Natural killer cell (primary cell): ENCODE results near the gene LIPG. TPM values are rescaled to one million over a fixed set of nuclear protein-coding genes. Genes with fewer than 3 reads are reported as not detected.

Experiments
- ATAC-seq, 3 donors: fragments of 150-1000 bp in 2 of 3; fragments of 200-7000 bp in 1 of 3; cut with Tn5 transposase; 1 replicate in 1 of 3; 2 replicates in 2 of 3; pipeline ENCODE4 v1.10.0; 2021; ENCODE audit warnings: mild to moderate bottlenecking in 2 of 3, moderate library complexity in 2 of 3
- DNase-seq, 2 donors: peaks; one replicate each; pipeline versions ENCODE4 v3.0.0 to v3.0.0-alpha.2; 2013 to 2021; ENCODE audit warnings: mixed read lengths in 1 of 2
- H3K27ac ChIP-seq: one replicate; pipeline ENCODE4 v1.5.1; 2013; ENCODE audit warnings: mild to moderate bottlenecking, low read length
- H3K27me3 ChIP-seq: one replicate; pipeline ENCODE4 v1.6.1; 2013; ENCODE audit warnings: low read length; ENCODE audit not compliant: control insufficient read depth, insufficient read depth
- H3K36me3 ChIP-seq: one replicate; pipeline ENCODE4 v1.6.1; 2013; ENCODE audit warnings: low read length; ENCODE audit not compliant: control insufficient read depth, insufficient read depth
- H3K4me1 ChIP-seq: one replicate; pipeline ENCODE4 v1.6.1; 2013; ENCODE audit warnings: low read length; ENCODE audit not compliant: control insufficient read depth, insufficient read depth
- H3K4me3 ChIP-seq: one replicate; pipeline ENCODE4 v1.5.1; 2013; ENCODE audit warnings: low read length
- H3K9me3 ChIP-seq: one replicate; pipeline ENCODE4 v1.6.1; 2013; ENCODE audit warnings: low read length; ENCODE audit not compliant: control insufficient read depth, insufficient read depth
- H3K27ac Mint-ChIP-seq, 2 donors: one replicate each; pipeline ENCODE4 v1.8.0; 2022; ENCODE audit warnings: mild to moderate bottlenecking in 2 of 2, mixed read lengths in 2 of 2, moderate library complexity in 1 of 2
- H3K27me3 Mint-ChIP-seq, 2 donors: one replicate each; pipeline ENCODE4 v1.8.0; 2022; ENCODE audit warnings: low read depth in 2 of 2, mixed read lengths in 2 of 2
- H3K36me3 Mint-ChIP-seq: one replicate; pipeline ENCODE4 v1.8.0; 2022; ENCODE audit warnings: mixed read lengths
- H3K4me1 Mint-ChIP-seq, 2 donors: one replicate each; pipeline ENCODE4 v1.8.0; 2022; ENCODE audit warnings: mixed read lengths in 2 of 2
- H3K4me3 Mint-ChIP-seq: one replicate; pipeline ENCODE4 v1.8.0; 2022; ENCODE audit warnings: mild to moderate bottlenecking, moderate library complexity, mixed read lengths
- H3K9me3 Mint-ChIP-seq, 2 donors: one replicate each; pipeline ENCODE4 v1.8.0; 2022; ENCODE audit warnings: mixed read lengths in 2 of 2
- WGBS: methylation state at CpG from one replicate; pipeline ENCODE4 v1.1.7; 2013; ENCODE audit warnings: missing lambda C conversion rate; ENCODE audit not compliant: insufficient coverage; 5-methylcytosine and 5-hydroxymethylcytosine counted together
- intact Hi-C: fragments of 100-400 bp; cut with micrococcal nuclease; formaldehyde crosslinking; loops from one replicate; pipeline ENCODE4 v1.14.2; 2022
- total RNA-seq, 4 donors: library from RNA; stranded (reverse); fragments of 120-200 nt in 1 of 4; gene quantifications; one replicate each; pipeline versions ENCODE4 v1.2.3 to v1.2.4, GENCODE V29; 2013 to 2022
- TF ChIP-seq, protein P1 (sequence below): fragments of 200-600 bp; IDR thresholded peaks from one replicate; pipeline ENCODE4 v1.8.0; 2022; ENCODE audit warnings: antibody characterized with exemption

LIPG gene
- total RNA-seq, 3 donors from 2014 or later (not counting 1 experiment from before 2014, with no cell fraction given): 0.48 TPM; not detected in 2

DNA sequence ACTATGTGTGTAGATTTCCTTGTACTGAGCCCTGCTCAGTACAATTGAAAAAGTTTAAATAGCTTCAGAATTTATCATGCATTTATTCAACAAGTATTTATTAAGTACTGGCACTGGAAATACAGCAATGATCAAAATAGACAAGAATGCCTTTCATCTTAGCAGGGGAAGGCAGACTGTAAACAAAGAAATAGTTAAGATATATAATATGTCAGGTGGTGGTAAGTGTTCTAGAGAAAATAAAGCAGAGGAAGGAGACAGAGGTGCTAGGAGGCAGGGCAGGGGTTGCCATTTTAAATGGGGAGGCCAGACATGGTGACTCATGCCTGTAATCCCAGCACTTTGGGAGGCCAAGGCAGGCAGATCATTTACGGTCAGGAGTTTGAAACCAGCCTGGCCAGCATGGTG lies 13.6 kb upstream of the LIPG start:
- Histone ChIP-seq H3K27ac (no peak overlapping the region), H3K4me1 (no peaks in the 10 kb centered on the region), H3K27me3 (no peaks in the 10 kb centered on the region), H3K4me3 (no peak overlapping the region), H3K36me3 (no peaks in the 10 kb centered on the region), H3K9me3 (no peaks in the 10 kb centered on the region)
- ATAC-seq (no peak), DNase-seq (no peak)
- intact Hi-C loops: no loop called here
- TF ChIP-seq, protein P1, sequence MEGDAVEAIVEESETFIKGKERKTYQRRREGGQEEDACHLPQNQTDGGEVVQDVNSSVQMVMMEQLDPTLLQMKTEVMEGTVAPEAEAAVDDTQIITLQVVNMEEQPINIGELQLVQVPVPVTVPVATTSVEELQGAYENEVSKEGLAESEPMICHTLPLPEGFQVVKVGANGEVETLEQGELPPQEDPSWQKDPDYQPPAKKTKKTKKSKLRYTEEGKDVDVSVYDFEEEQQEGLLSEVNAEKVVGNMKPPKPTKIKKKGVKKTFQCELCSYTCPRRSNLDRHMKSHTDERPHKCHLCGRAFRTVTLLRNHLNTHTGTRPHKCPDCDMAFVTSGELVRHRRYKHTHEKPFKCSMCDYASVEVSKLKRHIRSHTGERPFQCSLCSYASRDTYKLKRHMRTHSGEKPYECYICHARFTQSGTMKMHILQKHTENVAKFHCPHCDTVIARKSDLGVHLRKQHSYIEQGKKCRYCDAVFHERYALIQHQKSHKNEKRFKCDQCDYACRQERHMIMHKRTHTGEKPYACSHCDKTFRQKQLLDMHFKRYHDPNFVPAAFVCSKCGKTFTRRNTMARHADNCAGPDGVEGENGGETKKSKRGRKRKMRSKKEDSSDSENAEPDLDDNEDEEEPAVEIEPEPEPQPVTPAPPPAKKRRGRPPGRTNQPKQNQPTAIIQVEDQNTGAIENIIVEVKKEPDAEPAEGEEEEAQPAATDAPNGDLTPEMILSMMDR: no peak
- H3K27ac Mint-ChIP-seq: no peak overlapping the region
- H3K4me1 Mint-ChIP-seq: no peaks in the 10 kb centered on the region
- H3K27me3 Mint-ChIP-seq: peaks cover 18 to 37% of the 10 kb centered on the region in 2 donors
- 100% methylated on average over 1 of the region's 1 CpG for WGBS
- H3K36me3 Mint-ChIP-seq: no peaks in the 10 kb centered on the region
- H3K9me3 Mint-ChIP-seq: no peaks in the 10 kb centered on the region
- H3K4me3 Mint-ChIP-seq: no peak overlapping the region

DNA sequence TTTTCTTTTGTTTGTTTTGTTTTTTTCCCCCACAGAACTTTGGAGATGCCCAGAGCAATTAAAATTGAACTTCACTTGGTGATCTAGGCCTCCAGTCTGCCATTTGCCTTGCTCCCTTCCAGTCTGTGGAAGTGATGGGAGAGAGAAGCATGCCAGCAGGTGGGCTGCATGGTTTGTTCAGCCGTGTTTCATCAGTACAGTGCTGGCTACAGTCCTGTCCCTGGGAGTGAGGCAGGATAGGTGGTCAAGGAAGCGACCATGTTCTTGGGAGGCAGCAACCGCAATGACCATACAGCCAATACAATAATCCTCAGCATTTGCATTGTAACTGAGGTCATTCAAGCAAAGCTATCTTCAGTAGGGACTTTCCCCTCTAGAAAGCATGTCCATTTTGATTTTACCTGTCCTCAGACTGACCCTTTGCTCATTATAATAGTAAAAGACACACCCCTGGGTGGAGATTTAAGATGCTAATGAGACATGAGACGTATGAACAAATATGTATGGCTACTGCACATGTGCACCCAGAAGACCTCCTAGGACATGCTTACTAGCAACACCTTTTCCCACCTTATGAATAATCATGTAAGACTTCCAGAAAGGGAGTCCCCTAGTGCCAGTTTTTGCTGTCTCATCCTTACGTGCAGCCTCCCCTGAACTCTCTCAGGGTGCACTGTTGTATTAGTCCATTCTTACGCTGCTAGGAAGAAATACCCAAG lies 11.1 kb upstream of the LIPG start:
- no peaks in the 10 kb centered on the region for H3K4me1 Mint-ChIP-seq
- Histone ChIP-seq H3K27ac (no peak overlapping the region), H3K36me3 (no peaks in the 10 kb centered on the region), H3K9me3 (no peaks in the 10 kb centered on the region), H3K4me3 (no peak overlapping the region), H3K27me3 (no peaks in the 10 kb centered on the region), H3K4me1 (no peaks in the 10 kb centered on the region)
- no peak for DNase-seq
- H3K27ac Mint-ChIP-seq: no peak overlapping the region
- intact Hi-C loops: no loop called here
- 90% methylated on average over 6 of the region's 6 CpGs for WGBS
- no peaks in the 10 kb centered on the region for H3K9me3 Mint-ChIP-seq
- no peak overlapping the region for H3K4me3 Mint-ChIP-seq
- H3K36me3 Mint-ChIP-seq: no peaks in the 10 kb centered on the region
- peaks cover 18 to 56% of the 10 kb centered on the region in 2 donors for H3K27me3 Mint-ChIP-seq
- ATAC-seq: no peak
- TF ChIP-seq, protein P1: no peak

DNA sequence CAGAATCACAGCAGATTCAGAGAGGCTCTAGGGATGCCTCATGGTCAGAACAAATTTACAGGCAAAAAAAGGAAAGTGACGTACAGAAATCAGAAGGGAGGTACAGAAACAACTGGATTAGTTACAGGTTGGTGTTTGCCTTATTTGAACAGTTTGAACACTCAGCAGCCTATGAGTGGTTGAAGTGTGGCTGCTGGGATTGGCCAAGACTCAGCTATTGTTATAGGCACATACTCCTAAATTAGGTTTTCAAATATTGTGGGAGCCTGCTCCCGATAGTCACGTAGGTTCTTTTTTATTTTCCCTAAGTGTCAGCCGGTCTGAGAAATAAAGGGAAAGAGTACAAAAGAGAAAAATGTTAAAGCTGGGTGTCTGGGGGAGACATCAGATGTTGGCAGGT lies 8.9 kb upstream of the LIPG start:
- Histone ChIP-seq H3K4me1 (no peaks in the 10 kb centered on the region), H3K27ac (no peak overlapping the region), H3K4me3 (no peak overlapping the region), H3K27me3 (no peaks in the 10 kb centered on the region), H3K9me3 (no peaks in the 10 kb centered on the region), H3K36me3 (no peaks in the 10 kb centered on the region)
- H3K4me1 Mint-ChIP-seq: no peaks in the 10 kb centered on the region
- H3K4me3 Mint-ChIP-seq: no peak overlapping the region
- no peaks in the 10 kb centered on the region for H3K9me3 Mint-ChIP-seq
- no peaks in the 10 kb centered on the region for H3K36me3 Mint-ChIP-seq
- H3K27ac Mint-ChIP-seq: no peak overlapping the region
- 74% methylated on average over 4 of the region's 4 CpGs for WGBS
- intact Hi-C loops: no loop called here
- peaks cover 25 to 49% of the 10 kb centered on the region in 2 donors for H3K27me3 Mint-ChIP-seq
- DNase-seq: no peak
- ATAC-seq: no peak
- TF ChIP-seq, protein P1: no peak

DNA sequence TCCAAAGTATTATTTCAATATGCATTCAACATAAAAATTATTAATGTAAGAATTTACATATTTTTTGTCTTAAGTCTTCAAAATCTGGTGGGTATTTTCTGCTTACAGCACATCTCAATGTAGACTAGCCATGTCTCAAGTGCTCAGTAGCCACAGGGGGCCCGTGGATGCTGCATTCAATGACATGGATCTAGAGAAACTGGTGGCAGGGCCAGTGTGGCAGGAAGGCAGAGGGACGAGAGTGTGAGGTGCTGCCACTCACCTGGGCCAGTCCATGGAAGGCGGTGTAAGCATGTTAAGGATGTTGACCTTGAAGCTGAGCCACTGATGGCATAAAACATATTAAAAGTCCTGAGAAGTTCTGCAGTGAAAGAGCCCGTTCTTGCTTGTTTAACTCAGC lies 6.2 kb upstream of the LIPG start:
- peaks cover 3% of the 10 kb centered on the region for H3K4me1 ChIP-seq
- Mint-ChIP-seq H3K36me3 (no peaks in the 10 kb centered on the region), H3K27ac (no peak overlapping the region), H3K9me3 (no peaks in the 10 kb centered on the region), H3K27me3 (peaks cover 35 to 66% of the 10 kb centered on the region in 2 donors), H3K4me3 (no peak overlapping the region), H3K4me1 (peaks cover 6% of the 10 kb centered on the region in 2 donors)
- TF ChIP-seq, protein P1: no peak
- DNase-seq: no peak
- intact Hi-C loops: no loop called here
- H3K27me3 ChIP-seq: peaks cover 8% of the 10 kb centered on the region
- no peak for ATAC-seq
- H3K9me3 ChIP-seq: no peaks in the 10 kb centered on the region
- no peaks in the 10 kb centered on the region for H3K36me3 ChIP-seq
- WGBS: 81% methylated on average over 4 of the region's 4 CpGs
- no peak overlapping the region for H3K27ac ChIP-seq
- no peak overlapping the region for H3K4me3 ChIP-seq
